KMS-11 (cell line): ENCODE data around the gene RNF10.

ENCODE experiments used
- H2AFZ ChIP-seq: fragments of 200-600 bp; sonication (generic); 2 replicates; pipeline ENCODE4 v1.6.1; 2016; ENCODE audit warnings: antibody characterized with exemption, mixed run types, low read depth
- H3K27ac ChIP-seq: fragments of 200-600 bp; sonication (generic); 2 replicates; pipeline ENCODE4 v1.6.1; 2016; ENCODE audit warnings: mild to moderate bottlenecking, mixed run types
- H3K27me3 ChIP-seq: fragments of 200-600 bp; sonication (generic); 2 replicates; pipeline ENCODE4 v1.6.1; 2017; ENCODE audit warnings: mild to moderate bottlenecking, low read depth, mixed run types, moderate library complexity; ENCODE audit not compliant: insufficient read depth
- H3K36me3 ChIP-seq: fragments of 200-600 bp; sonication (generic); 2 replicates; pipeline ENCODE4 v1.6.1; 2017; ENCODE audit warnings: mild to moderate bottlenecking, mixed run types; ENCODE audit not compliant: insufficient read depth
- H3K4me1 ChIP-seq: fragments of 200-600 bp; sonication (generic); 2 replicates; pipeline ENCODE4 v1.6.1; 2016; ENCODE audit warnings: mild to moderate bottlenecking, low read depth, mixed run types; ENCODE audit not compliant: poor library complexity, severe bottlenecking
- H3K4me2 ChIP-seq: fragments of 200-600 bp; sonication (generic); 2 replicates; pipeline ENCODE4 v1.7.0; 2016; ENCODE audit warnings: mild to moderate bottlenecking, mixed run types
- H3K4me3 ChIP-seq: fragments of 200-600 bp; sonication (generic); IDR thresholded peaks from 2 replicates; pipeline ENCODE4 v1.6.1; 2017; ENCODE audit warnings: low read depth, low read length, mixed read lengths; ENCODE audit not compliant: insufficient read depth
- H3K79me2 ChIP-seq: fragments of 200-600 bp; sonication (generic); 2 replicates; pipeline ENCODE4 v1.6.1; 2016; ENCODE audit warnings: low read depth, mixed run types; ENCODE audit not compliant: insufficient read depth
- H3K9ac ChIP-seq: fragments of 200-600 bp; sonication (generic); 2 replicates; pipeline ENCODE4 v1.6.1; 2016; ENCODE audit warnings: mild to moderate bottlenecking, mixed run types
- H4K20me1 ChIP-seq: fragments of 200-600 bp; sonication (generic); 2 replicates; pipeline ENCODE4 v1.6.1; 2016; ENCODE audit warnings: mild to moderate bottlenecking, mixed run types; ENCODE audit not compliant: insufficient read depth
- CTCF ChIP-seq: fragments of 200-600 bp; sonication (generic); conservative IDR thresholded peaks from 2 replicates; pipeline ENCODE4 v1.6.1; 2017; ENCODE audit warnings: low read depth, mild to moderate bottlenecking, antibody characterized with exemption, low read length, moderate library complexity, mixed read lengths

RNF10 gene

GRCh38 chr12:120490325-120490724 is 43.8 kb upstream of the RNF10 start:
- H3K79me2 ChIP-seq, result peaks cover 8% of the 10 kb centered on the region; the same call in 1 of the 2 replicates
- no peak for TF ChIP-seq CTCF
- H3K4me3 ChIP-seq, result no peak overlapping the region
- no peak overlapping the region for H2AFZ ChIP-seq
- H3K9ac ChIP-seq, result no peak overlapping the region
- H3K4me1 ChIP-seq, result peaks cover 6% of the 10 kb centered on the region
- no peaks in the 10 kb centered on the region for H4K20me1 ChIP-seq
- no peaks in the 10 kb centered on the region for H3K36me3 ChIP-seq
- no peak overlapping the region for H3K4me2 ChIP-seq
- no peak overlapping the region for H3K27ac ChIP-seq
- no peaks in the 10 kb centered on the region for H3K27me3 ChIP-seq

DNA sequence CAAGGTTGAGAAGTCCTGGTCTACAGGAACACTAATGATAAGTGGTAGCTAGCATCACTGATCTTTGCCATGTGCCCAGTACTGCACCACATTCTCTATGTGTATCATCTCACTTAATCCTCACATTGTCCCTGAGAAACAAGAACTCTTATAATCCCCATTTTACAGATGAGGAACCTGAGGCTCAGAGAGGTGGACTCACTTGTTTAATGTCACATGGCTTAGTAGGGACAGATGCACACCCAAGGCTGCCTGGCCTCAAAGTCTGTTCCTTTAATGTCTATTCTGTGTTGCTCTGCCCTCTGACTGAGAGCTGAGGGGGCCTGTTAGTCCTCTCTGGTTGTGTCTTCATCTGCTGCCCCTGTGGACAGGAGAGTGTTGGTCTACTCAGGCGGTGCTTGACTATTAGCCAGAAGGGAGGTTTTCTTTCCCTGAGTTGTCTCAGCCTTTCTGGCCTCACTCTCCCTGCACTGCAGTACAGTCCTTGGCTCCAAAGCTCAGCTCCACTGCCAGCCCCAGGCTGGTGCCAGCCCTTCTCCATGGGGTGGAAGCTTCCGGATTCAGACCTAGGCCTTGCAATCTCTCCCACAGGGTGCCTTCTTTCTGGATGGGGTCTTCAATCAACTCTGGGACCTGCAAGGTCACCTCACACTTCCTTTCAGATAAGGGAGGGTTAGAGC is 43.2 kb upstream of the RNF10 start:
- no peaks in the 10 kb centered on the region for H3K27me3 ChIP-seq
- no peaks in the 10 kb centered on the region for H4K20me1 ChIP-seq
- H3K36me3 ChIP-seq, result no peaks in the 10 kb centered on the region
- no peak overlapping the region for H3K4me2 ChIP-seq
- TF ChIP-seq CTCF, result no peak
- H3K27ac ChIP-seq, result no peak overlapping the region
- peaks cover 6% of the 10 kb centered on the region for H3K4me1 ChIP-seq
- peaks cover 9% of the 10 kb centered on the region; the same call in 1 of the 2 replicates for H3K79me2 ChIP-seq
- no peak overlapping the region for H3K4me3 ChIP-seq
- H3K9ac ChIP-seq, result no peak overlapping the region
- H2AFZ ChIP-seq, result no peak overlapping the region

DNA sequence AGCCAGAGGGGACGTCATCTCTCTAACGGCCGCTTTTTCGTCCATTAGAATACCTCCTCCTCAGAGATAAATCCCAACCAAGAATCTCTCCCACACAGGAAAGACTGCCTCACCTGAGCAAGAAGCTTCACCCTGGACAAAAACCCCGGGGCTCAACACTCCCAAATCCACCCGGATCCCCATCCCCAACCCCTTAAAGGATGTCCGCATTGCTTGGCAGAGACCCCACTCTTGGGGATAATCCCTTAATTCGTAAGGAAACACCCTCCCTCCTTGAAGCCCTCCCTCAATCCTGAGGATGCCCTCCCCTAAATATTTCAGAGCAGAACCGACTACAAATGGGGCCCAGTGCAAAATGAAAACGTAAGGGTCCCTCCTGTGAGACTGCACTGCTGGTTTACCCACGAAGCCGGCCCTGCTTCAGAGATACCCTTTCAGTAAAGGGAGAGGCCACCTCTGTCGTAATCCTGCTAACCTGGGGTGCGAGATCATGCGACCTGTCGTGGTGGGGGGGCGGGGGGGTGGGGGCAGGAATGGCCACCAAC is 38.9 kb upstream of the RNF10 start:
- peaks cover 15% of the 10 kb centered on the region for H3K4me1 ChIP-seq
- no peak overlapping the region for H3K27ac ChIP-seq
- no peaks in the 10 kb centered on the region for H4K20me1 ChIP-seq
- H3K36me3 ChIP-seq, result no peaks in the 10 kb centered on the region
- no peak overlapping the region; the same call in 1 of the 2 replicates for H3K9ac ChIP-seq
- TF ChIP-seq CTCF, result no peak
- H3K27me3 ChIP-seq, result no peaks in the 10 kb centered on the region
- H3K4me2 ChIP-seq, result peak overlapping the region; percentile 80
- H2AFZ ChIP-seq, result peak overlapping the region; percentile 38; the same call in 1 of the 2 replicates
- peaks cover 34% of the 10 kb centered on the region for H3K79me2 ChIP-seq
- no peak overlapping the region for H3K4me3 ChIP-seq

DNA sequence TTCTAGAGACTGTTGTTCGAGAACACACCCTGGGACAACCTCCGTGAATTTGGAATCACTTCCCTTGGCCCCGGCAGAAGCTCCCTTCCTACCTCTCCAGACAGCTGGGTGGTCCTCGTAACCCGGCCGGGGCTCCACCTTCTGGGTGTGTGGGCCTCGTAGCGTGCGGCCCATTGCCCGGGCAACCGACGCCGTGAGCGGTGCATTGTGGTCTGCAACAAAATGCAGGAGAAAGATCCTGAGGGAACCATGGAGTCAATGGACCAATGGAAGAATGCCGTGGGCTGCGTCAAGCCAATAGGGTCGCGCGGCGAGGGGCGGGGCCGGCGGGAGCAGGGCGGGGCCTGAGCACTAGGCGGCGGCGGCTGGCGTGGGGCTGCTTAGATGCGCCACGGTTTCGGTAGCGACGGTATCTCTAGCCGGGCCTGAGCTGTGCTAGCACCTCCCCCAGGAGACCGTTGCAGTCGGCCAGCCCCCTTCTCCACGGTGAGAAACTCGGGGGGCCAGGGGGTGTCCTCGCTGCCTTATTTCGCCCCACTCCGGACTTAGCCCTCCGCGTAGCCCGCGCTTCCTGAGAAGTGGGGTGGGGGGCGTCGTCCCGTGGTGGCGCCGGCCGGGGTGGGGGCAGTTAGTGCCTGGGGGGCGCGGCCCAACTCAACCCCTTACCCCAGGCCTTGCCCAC is 38.3 kb upstream of the RNF10 start, which contains the start of gene DYNLL1:
Gene DYNLL1, plus strand, starts transcription at position 383 of the 682 bp plus-strand sequence. CDS start 309 bp downstream, outside the sequence.
- Histone ChIP-seq H3K4me2 (peak within 1 kb of the TSS; percentile 80), H3K4me1 (peaks cover 15% of the 10 kb centered on the region), H3K9ac (peak within 1 kb of the TSS; percentile 59), H3K79me2 (peaks cover 34% of the 10 kb centered on the region), H3K27me3 (no peaks in the 10 kb centered on the region), H3K27ac (peak within 1 kb of the TSS; percentile 42), H4K20me1 (no peaks in the 10 kb centered on the region), H3K36me3 (no peaks in the 10 kb centered on the region), H2AFZ (peak within 1 kb of the TSS; percentile 38; the same call in 1 of the 2 replicates), H3K4me3 (no peak within 1 kb of the TSS)
- TF ChIP-seq CTCF, result no peak
